ENCODE data around the gene UGT2A1.

The UGT2A1 gene

DNA sequence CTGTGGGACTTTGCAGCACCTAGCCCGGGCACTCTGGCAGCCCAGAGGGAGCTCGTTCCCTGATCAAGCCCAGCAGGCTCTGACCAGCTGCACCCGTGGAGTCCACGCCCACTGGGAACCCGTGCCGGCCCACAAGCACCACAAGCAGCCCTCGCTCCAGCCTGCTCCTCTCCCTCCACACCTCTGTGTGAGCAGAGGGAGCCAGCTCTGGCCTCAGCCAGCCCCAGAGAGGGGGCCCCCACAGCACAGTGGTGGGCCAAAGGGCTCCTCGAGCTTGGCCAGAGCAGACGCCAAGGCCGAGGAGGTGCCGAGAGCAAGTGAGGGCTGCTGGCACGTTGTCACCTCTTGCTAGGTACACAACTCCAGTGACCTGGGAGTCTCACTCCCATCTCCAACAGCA is 5.1 kb upstream of the UGT2A1 start:
- Histone ChIP-seq H3K4me2 (ENCODE audit: low read length) (no peak overlapping the region), H3K27ac (ENCODE audit: low read length) (no peak overlapping the region), H3K9me3 (ENCODE audit: insufficient read depth, low read length) (no peaks in the 10 kb centered on the region), H3K79me2 (ENCODE audit: low read length) (no peaks in the 10 kb centered on the region), H3K36me3 (replicated peaks; ENCODE audit: low read depth, low read length) (no peaks in the 10 kb centered on the region), H4K20me1 (ENCODE audit: insufficient read depth, low read length) (no peaks in the 10 kb centered on the region), H2AFZ (ENCODE audit: low read depth, low read length) (no peak overlapping the region), H3K27me3 (ENCODE audit: low read depth, low read length) (no peaks in the 10 kb centered on the region), H3K9ac (ENCODE audit: low read length) (no peak overlapping the region), H3K4me3 (ENCODE audit: low read length) (no peak overlapping the region), H3K4me1 (ENCODE audit: low read length) (no peaks in the 10 kb centered on the region)
- TF ChIP-seq CTCF (IDR thresholded peaks at IDR 0.05; ENCODE audit: low read depth, low read length) (no peak), EZH2phosphoT487 (IDR thresholded peaks at IDR 0.05; ENCODE audit: low read depth) (no peak)

DNA sequence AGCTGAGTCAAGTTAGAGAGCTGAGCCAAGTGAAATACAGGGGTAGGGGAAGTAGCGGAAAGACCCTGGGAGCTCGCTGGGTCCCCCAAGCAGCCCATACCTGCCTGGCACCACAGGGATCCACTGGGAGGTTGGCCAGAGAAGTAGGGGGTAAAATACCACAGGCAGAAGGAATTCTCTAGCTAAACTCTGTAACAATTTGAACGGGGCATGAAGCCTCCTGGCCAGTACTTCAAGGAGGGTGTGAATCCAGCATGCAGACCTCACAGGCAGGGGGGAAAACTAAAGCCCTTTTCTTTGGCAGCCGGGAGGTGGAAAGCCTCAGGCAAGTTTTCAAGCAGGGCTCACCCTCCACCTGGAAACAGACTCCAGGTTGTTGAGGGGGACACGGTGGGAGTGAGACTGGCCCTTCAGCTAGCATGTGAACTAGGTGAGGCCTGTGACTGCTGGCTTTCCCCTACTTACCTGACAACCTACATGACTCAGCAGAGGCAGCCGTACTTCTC is 3.7 kb upstream of the UGT2A1 start:
- no peaks in the 10 kb centered on the region for H3K36me3 ChIP-seq (replicated peaks; ENCODE audit: low read depth, low read length)
- no peaks in the 10 kb centered on the region for H3K4me1 ChIP-seq (ENCODE audit: low read length)
- no peak overlapping the region for H2AFZ ChIP-seq (ENCODE audit: low read depth, low read length)
- TF ChIP-seq EZH2phosphoT487 (IDR thresholded peaks at IDR 0.05; ENCODE audit: low read depth) (no peak), CTCF (IDR thresholded peaks at IDR 0.05; ENCODE audit: low read depth, low read length) (no peak)
- no peaks in the 10 kb centered on the region for H4K20me1 ChIP-seq (ENCODE audit: insufficient read depth, low read length)
- H3K27me3 ChIP-seq (ENCODE audit: low read depth, low read length), result no peaks in the 10 kb centered on the region
- no peaks in the 10 kb centered on the region for H3K79me2 ChIP-seq (ENCODE audit: low read length)
- no peak overlapping the region for H3K4me2 ChIP-seq (ENCODE audit: low read length)
- H3K4me3 ChIP-seq (ENCODE audit: low read length), result no peak overlapping the region
- no peak overlapping the region for H3K27ac ChIP-seq (ENCODE audit: low read length)
- no peaks in the 10 kb centered on the region for H3K9me3 ChIP-seq (ENCODE audit: insufficient read depth, low read length)
- H3K9ac ChIP-seq (ENCODE audit: low read length), result no peak overlapping the region

GRCh38 chr4:69650872-69651271 is 2.2 kb downstream of the UGT2A1 start:
- no peaks in the 10 kb centered on the region for H3K9me3 ChIP-seq (ENCODE audit: insufficient read depth, low read length)
- no peaks in the 10 kb centered on the region for H4K20me1 ChIP-seq (ENCODE audit: insufficient read depth, low read length)
- no peaks in the 10 kb centered on the region for H3K27me3 ChIP-seq (ENCODE audit: low read depth, low read length)
- no peaks in the 10 kb centered on the region for H3K79me2 ChIP-seq (ENCODE audit: low read length)
- TF ChIP-seq EZH2phosphoT487 (IDR thresholded peaks at IDR 0.05; ENCODE audit: low read depth) (no peak), CTCF (IDR thresholded peaks at IDR 0.05; ENCODE audit: low read depth, low read length) (no peak)
- H3K4me2 ChIP-seq (ENCODE audit: low read length), result no peak overlapping the region
- no peak overlapping the region for H3K9ac ChIP-seq (ENCODE audit: low read length)
- no peak overlapping the region for H2AFZ ChIP-seq (ENCODE audit: low read depth, low read length)
- no peaks in the 10 kb centered on the region for H3K36me3 ChIP-seq (replicated peaks; ENCODE audit: low read depth, low read length)
- H3K4me3 ChIP-seq (ENCODE audit: low read length), result no peak overlapping the region
- no peaks in the 10 kb centered on the region for H3K4me1 ChIP-seq (ENCODE audit: low read length)
- H3K27ac ChIP-seq (ENCODE audit: low read length), result no peak overlapping the region

DNA sequence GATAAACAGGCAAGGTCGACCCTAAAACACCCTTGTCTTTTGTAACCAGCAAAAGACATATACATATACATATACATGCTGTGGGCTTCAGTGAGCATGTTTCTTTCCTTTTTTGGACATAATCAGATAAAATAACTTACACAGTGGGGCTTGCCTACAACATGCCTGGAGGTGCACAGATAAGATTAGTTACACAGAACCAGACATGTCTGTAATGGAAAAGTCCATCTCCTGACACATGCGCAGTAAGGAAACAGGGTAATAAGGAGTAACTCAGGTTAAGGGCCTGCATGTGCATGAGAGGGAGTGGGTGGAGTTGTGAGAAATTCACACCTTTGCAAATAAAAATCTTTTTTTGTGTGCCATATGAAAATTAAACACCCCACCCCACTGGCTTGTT is 3.4 kb downstream of the UGT2A1 start:
- Histone ChIP-seq H3K27ac (ENCODE audit: low read length) (no peak overlapping the region), H3K4me2 (ENCODE audit: low read length) (no peak overlapping the region), H3K79me2 (ENCODE audit: low read length) (no peaks in the 10 kb centered on the region), H3K4me3 (ENCODE audit: low read length) (no peak overlapping the region), H3K4me1 (ENCODE audit: low read length) (no peaks in the 10 kb centered on the region), H4K20me1 (ENCODE audit: insufficient read depth, low read length) (no peaks in the 10 kb centered on the region), H2AFZ (ENCODE audit: low read depth, low read length) (no peak overlapping the region), H3K36me3 (replicated peaks; ENCODE audit: low read depth, low read length) (no peaks in the 10 kb centered on the region), H3K27me3 (ENCODE audit: low read depth, low read length) (no peaks in the 10 kb centered on the region), H3K9ac (ENCODE audit: low read length) (no peak overlapping the region), H3K9me3 (ENCODE audit: insufficient read depth, low read length) (no peaks in the 10 kb centered on the region)
- no peak for TF ChIP-seq EZH2phosphoT487 (IDR thresholded peaks at IDR 0.05; ENCODE audit: low read depth)
- no peak for TF ChIP-seq CTCF (IDR thresholded peaks at IDR 0.05; ENCODE audit: low read depth, low read length)

All from OCI-LY3 (cell line).